GM21786 (cell line): ENCODE results near the gene JUNB.

Experiments
- ATAC-seq: cut with Tn5 transposase; IDR thresholded peaks from one replicate; pipeline ENCODE4 v1.9.1; 2021; ENCODE audit not compliant: unreplicated experiment

JUNB gene

DNA sequence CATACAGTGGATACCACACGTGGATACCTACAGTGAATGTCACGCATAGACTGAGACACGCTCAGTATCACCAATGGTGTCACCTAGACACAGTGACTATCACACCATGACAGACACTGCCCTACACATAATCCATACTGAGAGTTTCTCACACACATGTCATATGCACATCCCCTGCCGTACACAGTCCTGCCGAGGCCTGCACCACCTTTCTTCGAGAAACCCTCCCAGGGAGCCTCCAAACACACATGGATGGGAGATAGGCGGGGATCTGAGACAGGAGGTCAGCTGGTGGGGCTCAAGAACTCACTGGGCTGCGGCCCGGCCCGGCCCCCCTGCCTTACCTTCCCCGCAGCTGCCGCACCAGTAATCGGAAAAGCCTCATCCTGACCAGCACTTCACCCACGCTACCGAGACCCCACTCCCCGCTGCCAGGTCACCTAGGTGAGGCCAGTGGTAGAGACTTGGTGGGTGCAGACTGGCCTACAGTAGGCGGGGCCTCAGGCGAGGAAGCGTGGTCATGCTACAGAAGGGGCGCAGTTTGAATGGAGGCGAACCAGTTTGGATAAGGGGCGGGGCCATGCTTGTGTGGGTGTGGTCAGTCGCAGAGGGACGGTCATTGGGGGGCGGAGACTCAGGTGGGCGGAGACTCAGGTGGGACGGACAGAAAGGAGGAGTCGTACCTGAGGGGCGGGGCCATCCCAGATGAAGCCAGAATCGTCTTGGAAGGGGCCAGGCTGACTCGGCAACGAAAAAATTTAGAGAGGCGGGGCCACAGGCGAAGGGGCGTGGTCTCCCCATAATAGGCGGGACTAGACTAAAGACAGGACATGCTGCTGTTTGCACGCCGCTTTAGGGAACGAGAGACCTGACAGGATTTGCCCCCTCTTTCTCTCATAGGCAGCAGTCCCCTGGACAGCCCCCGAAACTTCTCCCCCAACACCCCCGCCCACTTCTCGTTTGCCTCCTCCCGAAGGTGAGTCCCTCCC, 49.1 kb downstream of the JUNB start:
- ATAC-seq, result no peak

DNA sequence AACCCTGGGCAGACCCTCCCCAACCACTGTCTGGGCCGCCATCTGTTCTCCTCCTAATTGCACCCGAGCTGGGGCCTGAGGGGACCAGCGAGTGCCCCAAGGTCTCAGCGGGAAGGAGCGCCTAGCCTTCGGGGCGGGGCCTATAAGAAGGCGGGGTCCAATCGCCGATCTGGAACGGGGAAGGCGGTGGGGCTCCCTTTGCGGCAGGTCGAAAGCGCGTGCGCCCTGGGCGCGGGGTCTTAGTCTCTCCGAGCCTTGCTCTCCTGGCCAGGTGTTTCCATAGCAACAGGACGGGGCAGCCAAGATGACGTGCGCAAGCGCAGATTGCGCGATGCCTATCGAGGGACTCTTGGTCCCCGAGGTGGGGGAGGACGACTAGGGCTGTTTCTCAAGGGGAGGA, 49.8 kb downstream of the JUNB start:
- ATAC-seq, result no peak

GRCh38 chr19:12842511-12842910, 51.2 kb downstream of the JUNB start:
- ATAC-seq, result no peak
